ENCODE data around the gene PHETA1.

DNA sequence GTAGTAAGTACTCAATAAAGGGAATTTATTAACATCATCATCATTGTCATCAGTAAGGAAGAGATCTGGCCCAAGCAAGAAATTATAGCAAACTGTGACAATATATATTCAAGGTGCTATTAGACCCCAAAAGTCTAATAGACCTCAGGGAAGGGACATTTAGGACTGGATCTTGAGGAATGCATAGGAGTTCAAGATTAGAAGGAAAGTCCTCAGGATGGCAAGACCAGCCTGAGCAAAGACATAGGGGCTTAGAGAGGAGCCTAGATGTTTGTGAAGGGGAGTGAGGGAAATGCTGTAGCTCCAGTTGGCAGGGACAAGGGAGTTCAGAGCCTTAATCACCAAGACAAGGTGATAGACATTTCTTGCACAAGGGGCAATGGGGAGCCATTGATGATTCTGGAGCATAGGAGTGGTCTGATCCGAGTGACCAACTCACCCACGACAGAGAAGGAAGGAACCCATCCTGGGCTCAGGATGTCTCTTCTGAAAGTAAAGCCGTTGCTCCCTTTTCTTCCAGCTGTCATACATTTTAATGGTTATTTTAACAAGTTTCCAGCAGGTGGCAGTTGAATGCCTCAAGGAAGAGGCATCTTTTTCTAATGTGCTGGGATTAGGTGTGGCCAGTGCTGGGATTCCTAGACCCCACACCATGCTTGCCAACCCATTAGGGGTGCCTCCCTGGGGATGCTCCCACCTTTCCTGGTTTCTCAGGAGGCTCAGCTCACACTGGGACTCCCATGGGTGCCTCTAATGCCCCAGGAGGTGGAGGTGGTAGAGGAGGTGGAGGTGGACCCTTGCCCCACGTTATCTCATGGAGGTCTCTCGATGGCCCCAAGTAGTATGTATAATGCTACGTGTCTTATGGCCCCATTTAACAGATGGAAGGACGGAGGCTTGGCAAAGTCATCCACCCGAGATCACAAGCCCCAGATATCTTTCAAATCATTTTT lies 37.8 kb downstream of the PHETA1 start:
- TF ChIP-seq, protein P1, sequence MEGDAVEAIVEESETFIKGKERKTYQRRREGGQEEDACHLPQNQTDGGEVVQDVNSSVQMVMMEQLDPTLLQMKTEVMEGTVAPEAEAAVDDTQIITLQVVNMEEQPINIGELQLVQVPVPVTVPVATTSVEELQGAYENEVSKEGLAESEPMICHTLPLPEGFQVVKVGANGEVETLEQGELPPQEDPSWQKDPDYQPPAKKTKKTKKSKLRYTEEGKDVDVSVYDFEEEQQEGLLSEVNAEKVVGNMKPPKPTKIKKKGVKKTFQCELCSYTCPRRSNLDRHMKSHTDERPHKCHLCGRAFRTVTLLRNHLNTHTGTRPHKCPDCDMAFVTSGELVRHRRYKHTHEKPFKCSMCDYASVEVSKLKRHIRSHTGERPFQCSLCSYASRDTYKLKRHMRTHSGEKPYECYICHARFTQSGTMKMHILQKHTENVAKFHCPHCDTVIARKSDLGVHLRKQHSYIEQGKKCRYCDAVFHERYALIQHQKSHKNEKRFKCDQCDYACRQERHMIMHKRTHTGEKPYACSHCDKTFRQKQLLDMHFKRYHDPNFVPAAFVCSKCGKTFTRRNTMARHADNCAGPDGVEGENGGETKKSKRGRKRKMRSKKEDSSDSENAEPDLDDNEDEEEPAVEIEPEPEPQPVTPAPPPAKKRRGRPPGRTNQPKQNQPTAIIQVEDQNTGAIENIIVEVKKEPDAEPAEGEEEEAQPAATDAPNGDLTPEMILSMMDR (conservative IDR thresholded peaks at IDR 0.05 in 1 of 2, IDR thresholded peaks at IDR 0.05 in 1 of 2; ENCODE audit: extremely low read depth in 1 of 2, insufficient read depth in 1 of 2, low read depth in 1 of 2, low read length in 2 of 2) = peak; percentile 50 to 58
- TF ChIP-seq EZH2 (IDR thresholded peaks at IDR 0.05; ENCODE audit: borderline replicate concordance, low read length) = no peak
